K562 (cell line): Measurements from ENCODE around the gene SMIM13. TPM values are rescaled to one million over a fixed set of nuclear protein-coding genes. Genes with fewer than 3 reads are reported as not detected.

Experiments
- BRCA1 ChIP-seq, 2 experiments: fragments of 450-650 bp in 1 of 2; sonication (generic) in 1 of 2; formaldehyde crosslinking in 1 of 2; IDR thresholded peaks; 2 replicates each; pipeline versions ENCODE4 v1.5.0 to v1.6.1; 2017 to 2020; ENCODE audit warnings: mild to moderate bottlenecking in 1 of 2, missing genetic modification reagents in 1 of 2
- CREBBP ChIP-seq: IDR thresholded peaks from one replicate; pipeline ENCODE4 v1.6.1; 2012; ENCODE audit warnings: low read depth, mild to moderate bottlenecking, control low read depth, inconsistent platforms, low read length
- MED1 ChIP-seq: sonication (generic); formaldehyde crosslinking; IDR thresholded peaks from 2 replicates; pipeline ENCODE4 v1.8.1; 2023; ENCODE audit warnings: missing genetic modification reagents, borderline replicate concordance
- PML ChIP-seq: IDR thresholded peaks from 2 replicates; pipeline ENCODE4 v1.6.1; 2012; ENCODE audit warnings: low read length, inconsistent platforms
- RBBP5 ChIP-seq: fragments of 200-600 bp; sonication (generic); IDR thresholded peaks from 2 replicates; pipeline ENCODE4 v1.6.1; 2012; ENCODE audit warnings: borderline replicate concordance, mild to moderate bottlenecking, low read length, control low read depth, inconsistent platforms; ENCODE audit not compliant: insufficient read depth, poor library complexity, severe bottlenecking
- RBFOX2 ChIP-seq: fragments of 200-400 bp; formaldehyde crosslinking; IDR thresholded peaks from 2 replicates; pipeline ENCODE4 v1.6.1; 2017; ENCODE audit warnings: low read depth, mild to moderate bottlenecking, low read length, moderate library complexity
- TBL1XR1 ChIP-seq, 2 experiments: IDR thresholded peaks; 2 replicates each; pipeline ENCODE4 v1.6.1; 2012; ENCODE audit warnings: improper control_type of control experiment in 2 of 2, low read length in 2 of 2, mild to moderate bottlenecking in 1 of 2
- TBP ChIP-seq: optimal IDR thresholded peaks from 2 replicates; pipeline ENCODE3; 2011; ENCODE audit warnings: low read depth, low read length, improper control_type of control experiment
- XRCC5 ChIP-seq: fragments of 200-400 bp; formaldehyde crosslinking; IDR thresholded peaks from 2 replicates; pipeline ENCODE4 v1.6.1; 2017; ENCODE audit warnings: low read depth, mild to moderate bottlenecking, low read length
- ZNF444 ChIP-seq: fragments of 250-450 bp; sonication (Bioruptor Pico); IDR thresholded peaks from 2 replicates; pipeline ENCODE4 v1.4.0; 2020; ENCODE audit warnings: mild to moderate bottlenecking, moderate library complexity
- polyA plus RNA-seq, 8 experiments: library from polyadenylated mRNA; depleted of rRNA in 4 of 8; stranded (reverse) in 5 of 8; unstranded in 3 of 8; fragments of >200 nt; fragmentation: Nextera tagmentation in 2 of 8; fragmentation: Illumina TruSeq in 1 of 8; extraction: Ambion mirVana in 2 of 8; extraction: Trizol in 1 of 8; gene quantifications; 2 replicates each; pipeline versions ENCODE4 v1.2.1 to v1.2.3, GENCODE V29; 2011 to 2014; ENCODE audit warnings: inconsistent platforms in 1 of 8, missing spikeins in 1 of 8
- total RNA-seq, 7 experiments: library from RNA; depleted of rRNA in 6 of 7; stranded (reverse); fragments of >200 nt in 6 of 7; fragmentation: Illumina TruSeq in 2 of 7; extraction: Trizol in 2 of 7; gene quantifications; 2 replicates each; pipeline versions ENCODE4 v1.2.1 to v1.2.3, GENCODE V29; 2011 to 2021; ENCODE audit warnings: low replicate concordance in 1 of 7
- TF ChIP-seq, protein P1 (sequence below): IDR thresholded peaks from 3 replicates; pipeline ENCODE4 v1.6.1; 2011; ENCODE audit warnings: borderline replicate concordance, mild to moderate bottlenecking, moderate library complexity; ENCODE audit not compliant: insufficient read length; ENCODE audit errors: extremely low read depth
- TF ChIP-seq, protein P2 (sequence below): IDR thresholded peaks from 2 replicates; pipeline ENCODE4 v1.6.1; 2014; ENCODE audit warnings: antibody characterized with exemption
- TF ChIP-seq, protein P3 (sequence below), 2 experiments: fragments of 450-650 bp; formaldehyde crosslinking in 1 of 2; IDR thresholded peaks; 2 replicates each; pipeline versions ENCODE4 v1.4.0 to v1.6.1; 2014 to 2020; ENCODE audit warnings: mild to moderate bottlenecking in 2 of 2, borderline replicate concordance in 1 of 2, low read depth in 1 of 2

The SMIM13 gene
- total and polyA plus RNA-seq, 9 of the 15 experiments (the other 6 are each of a cell fraction or from before 2014, with no cell fraction given), result 5.5 to 24.8 (median 11.7) TPM

DNA sequence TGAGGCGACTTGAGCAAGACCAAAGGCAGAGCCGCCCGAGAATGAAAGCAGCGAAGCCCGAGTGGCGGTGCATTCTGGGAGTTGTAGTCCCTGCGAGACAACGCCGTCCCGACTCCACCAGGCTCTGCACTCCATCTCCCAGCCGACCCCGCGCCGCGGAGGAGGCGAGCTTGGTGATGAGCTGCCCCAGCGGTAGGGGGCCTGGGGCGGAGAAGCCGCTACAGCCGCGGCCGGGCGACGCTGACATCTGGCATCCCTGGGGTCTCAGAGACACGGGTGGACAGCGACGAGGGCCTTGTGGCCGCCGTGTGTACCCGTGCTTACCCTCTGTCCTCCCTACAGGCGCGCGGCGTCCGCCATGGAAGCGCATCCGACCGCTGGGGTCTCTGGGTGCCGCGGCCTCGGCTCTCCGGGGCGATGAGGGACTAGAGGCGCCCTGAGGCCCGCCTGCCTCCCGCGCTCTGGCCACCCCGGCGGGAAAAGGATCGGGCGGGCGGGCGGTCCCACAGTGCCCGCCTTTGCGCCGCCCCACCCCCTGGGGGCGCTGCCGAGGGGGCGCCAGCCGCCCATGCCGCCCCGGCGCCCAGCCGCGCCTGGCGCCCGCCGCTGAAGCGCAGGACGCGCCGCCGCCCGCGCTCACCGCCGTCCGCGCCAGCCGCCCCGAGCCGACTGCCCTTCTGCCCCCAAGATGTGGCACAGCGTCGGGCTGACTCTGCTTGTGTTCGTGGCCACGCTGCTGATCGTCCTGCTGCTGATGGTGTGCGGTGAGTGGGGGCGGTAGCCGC is at the start of gene SMIM13 (continued):
- TF ChIP-seq XRCC5 (peak; percentile 59; the same call in 1 of the 2 replicates), RBFOX2 (peak; percentile 97), BRCA1 (IDR thresholded peaks at IDR 0.05) (no peak), BRCA1 (CRISPR knock-in tag; IDR thresholded peaks at IDR 0.05) (no peak), ZNF444 (CRISPR knock-in tag) (no peak), RBBP5 (peak; percentile 62), MED1 (no peak), PML (peak; percentile 59; the same call in 1 of the 2 replicates), TBL1XR1 (IDR thresholded peaks at IDR 0.05; ENCODE audit: low read length in 2 of 2) (no peak), TBP (peak; percentile 80), CREBBP (no peak)
- TF ChIP-seq, protein P1, sequence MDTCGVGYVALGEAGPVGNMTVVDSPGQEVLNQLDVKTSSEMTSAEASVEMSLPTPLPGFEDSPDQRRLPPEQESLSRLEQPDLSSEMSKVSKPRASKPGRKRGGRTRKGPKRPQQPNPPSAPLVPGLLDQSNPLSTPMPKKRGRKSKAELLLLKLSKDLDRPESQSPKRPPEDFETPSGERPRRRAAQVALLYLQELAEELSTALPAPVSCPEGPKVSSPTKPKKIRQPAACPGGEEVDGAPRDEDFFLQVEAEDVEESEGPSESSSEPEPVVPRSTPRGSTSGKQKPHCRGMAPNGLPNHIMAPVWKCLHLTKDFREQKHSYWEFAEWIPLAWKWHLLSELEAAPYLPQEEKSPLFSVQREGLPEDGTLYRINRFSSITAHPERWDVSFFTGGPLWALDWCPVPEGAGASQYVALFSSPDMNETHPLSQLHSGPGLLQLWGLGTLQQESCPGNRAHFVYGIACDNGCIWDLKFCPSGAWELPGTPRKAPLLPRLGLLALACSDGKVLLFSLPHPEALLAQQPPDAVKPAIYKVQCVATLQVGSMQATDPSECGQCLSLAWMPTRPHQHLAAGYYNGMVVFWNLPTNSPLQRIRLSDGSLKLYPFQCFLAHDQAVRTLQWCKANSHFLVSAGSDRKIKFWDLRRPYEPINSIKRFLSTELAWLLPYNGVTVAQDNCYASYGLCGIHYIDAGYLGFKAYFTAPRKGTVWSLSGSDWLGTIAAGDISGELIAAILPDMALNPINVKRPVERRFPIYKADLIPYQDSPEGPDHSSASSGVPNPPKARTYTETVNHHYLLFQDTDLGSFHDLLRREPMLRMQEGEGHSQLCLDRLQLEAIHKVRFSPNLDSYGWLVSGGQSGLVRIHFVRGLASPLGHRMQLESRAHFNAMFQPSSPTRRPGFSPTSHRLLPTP, result no peak
- TF ChIP-seq, protein P2, sequence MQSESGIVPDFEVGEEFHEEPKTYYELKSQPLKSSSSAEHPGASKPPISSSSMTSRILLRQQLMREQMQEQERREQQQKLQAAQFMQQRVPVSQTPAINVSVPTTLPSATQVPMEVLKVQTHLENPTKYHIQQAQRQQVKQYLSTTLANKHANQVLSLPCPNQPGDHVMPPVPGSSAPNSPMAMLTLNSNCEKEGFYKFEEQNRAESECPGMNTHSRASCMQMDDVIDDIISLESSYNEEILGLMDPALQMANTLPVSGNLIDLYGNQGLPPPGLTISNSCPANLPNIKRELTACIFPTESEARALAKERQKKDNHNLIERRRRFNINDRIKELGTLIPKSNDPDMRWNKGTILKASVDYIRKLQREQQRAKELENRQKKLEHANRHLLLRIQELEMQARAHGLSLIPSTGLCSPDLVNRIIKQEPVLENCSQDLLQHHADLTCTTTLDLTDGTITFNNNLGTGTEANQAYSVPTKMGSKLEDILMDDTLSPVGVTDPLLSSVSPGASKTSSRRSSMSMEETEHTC, result no peak; the same call in 1 of the 2 replicates
- TF ChIP-seq, protein P3, sequence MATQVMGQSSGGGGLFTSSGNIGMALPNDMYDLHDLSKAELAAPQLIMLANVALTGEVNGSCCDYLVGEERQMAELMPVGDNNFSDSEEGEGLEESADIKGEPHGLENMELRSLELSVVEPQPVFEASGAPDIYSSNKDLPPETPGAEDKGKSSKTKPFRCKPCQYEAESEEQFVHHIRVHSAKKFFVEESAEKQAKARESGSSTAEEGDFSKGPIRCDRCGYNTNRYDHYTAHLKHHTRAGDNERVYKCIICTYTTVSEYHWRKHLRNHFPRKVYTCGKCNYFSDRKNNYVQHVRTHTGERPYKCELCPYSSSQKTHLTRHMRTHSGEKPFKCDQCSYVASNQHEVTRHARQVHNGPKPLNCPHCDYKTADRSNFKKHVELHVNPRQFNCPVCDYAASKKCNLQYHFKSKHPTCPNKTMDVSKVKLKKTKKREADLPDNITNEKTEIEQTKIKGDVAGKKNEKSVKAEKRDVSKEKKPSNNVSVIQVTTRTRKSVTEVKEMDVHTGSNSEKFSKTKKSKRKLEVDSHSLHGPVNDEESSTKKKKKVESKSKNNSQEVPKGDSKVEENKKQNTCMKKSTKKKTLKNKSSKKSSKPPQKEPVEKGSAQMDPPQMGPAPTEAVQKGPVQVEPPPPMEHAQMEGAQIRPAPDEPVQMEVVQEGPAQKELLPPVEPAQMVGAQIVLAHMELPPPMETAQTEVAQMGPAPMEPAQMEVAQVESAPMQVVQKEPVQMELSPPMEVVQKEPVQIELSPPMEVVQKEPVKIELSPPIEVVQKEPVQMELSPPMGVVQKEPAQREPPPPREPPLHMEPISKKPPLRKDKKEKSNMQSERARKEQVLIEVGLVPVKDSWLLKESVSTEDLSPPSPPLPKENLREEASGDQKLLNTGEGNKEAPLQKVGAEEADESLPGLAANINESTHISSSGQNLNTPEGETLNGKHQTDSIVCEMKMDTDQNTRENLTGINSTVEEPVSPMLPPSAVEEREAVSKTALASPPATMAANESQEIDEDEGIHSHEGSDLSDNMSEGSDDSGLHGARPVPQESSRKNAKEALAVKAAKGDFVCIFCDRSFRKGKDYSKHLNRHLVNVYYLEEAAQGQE (IDR thresholded peaks at IDR 0.05; ENCODE audit: borderline replicate concordance), result no peak
- TF ChIP-seq, protein P3 (CRISPR knock-in tag; IDR thresholded peaks at IDR 0.05; ENCODE audit: low read depth), result peak; percentile 86
